M059J (cell line): ENCODE data around the gene EPN1. TPM values are rescaled to one million over a fixed set of nuclear protein-coding genes. Genes with fewer than 3 reads are reported as not detected.
"Not testable (repeated sequence)": the region's sequence is repeated elsewhere in the genome, so short reads cannot be mapped to it uniquely, and the experiment has no call there.

Experiments used
- DNase-seq: peaks from one replicate; pipeline ENCODE4 v3.0.0-alpha.2; 2012; ENCODE audit warnings: low read depth
- total RNA-seq: library from RNA; depleted of rRNA; stranded (reverse); fragments of >200 nt; shearing (Covaris generic); gene quantifications from 2 replicates; pipeline ENCODE4 v1.2.3, GENCODE V29; 2014; rRNA removed

The EPN1 gene
- total RNA-seq, 1 experiment from 2014 or later = 102 TPM

GRCh38 chr19:55720214-55720746, 45.3 kb downstream of the EPN1 start:
- DNase-seq = no peak

GRCh38 chr19:55720801-55721200, 45.8 kb downstream of the EPN1 start:
- DNase-seq = no peak

- DNase-seq = no peak
Observed at GRCh38 chr19:55723491-55723890, 48.5 kb downstream of the EPN1 start.

GRCh38 chr19:55730378-55730777, 55.4 kb downstream of the EPN1 start:
- DNase-seq = not testable (repeated sequence)

- DNase-seq = no peak
Observed at GRCh38 chr19:55738302-55738701, 63.3 kb downstream of the EPN1 start, which contains the start of gene NLRP9. Gene NLRP9 (minus strand): TSS chr19:55738402. CDS start chr19:55738374, 28 bp downstream.

GRCh38 chr19:55750715-55751114, 75.7 kb downstream of the EPN1 start:
- no peak for DNase-seq

- DNase-seq = no peak
Observed at GRCh38 chr19:55753401-55753800, 78.4 kb downstream of the EPN1 start.

- not testable (repeated sequence) for DNase-seq
Observed at GRCh38 chr19:55756808-55757207, 81.8 kb downstream of the EPN1 start.

- not testable (repeated sequence) for DNase-seq
Observed at GRCh38 chr19:55758797-55759196, 83.8 kb downstream of the EPN1 start, which contains the start of gene RFPL4A. Gene RFPL4A (plus strand): TSS chr19:55759097. CDS start chr19:55761801, 2,704 bp downstream.

Other genes with a start within 250 kb of the EPN1 start
- not detected in 2 replicates for gene SHISA7, start 231.9 kb upstream of the EPN1 start, total RNA-seq
- gene ISOC2, start 213.6 kb upstream of the EPN1 start, total RNA-seq = 123 and 134 TPM in 2 replicates
- gene C19orf85, start 210.5 kb upstream of the EPN1 start, total RNA-seq = not detected in 2 replicates
- gene ZNF628, start 198.6 kb upstream of the EPN1 start, total RNA-seq = 8.8 and 13.9 TPM in 2 replicates
- gene NAT14, start 190.0 kb upstream of the EPN1 start, total RNA-seq = 14.4 and 26.1 TPM in 2 replicates
- gene SSC5D, start 186.8 kb upstream of the EPN1 start, total RNA-seq = 1.8 and 7.2 TPM in 2 replicates
- gene SBK2, start 138.1 kb upstream of the EPN1 start, total RNA-seq = 0.20 TPM in 1 of 2 replicates, not detected in the other
- not detected in 2 replicates for gene SBK3, start 129.7 kb upstream of the EPN1 start, total RNA-seq
- 1.6 and 4.3 TPM in 2 replicates for gene ZNF579, start 94.4 kb upstream of the EPN1 start, total RNA-seq
- gene FIZ1, start 75.7 kb upstream of the EPN1 start, total RNA-seq = 0.81 and 6.3 TPM in 2 replicates
- gene ZNF524, start 74.9 kb upstream of the EPN1 start, total RNA-seq = 11.7 and 14.7 TPM in 2 replicates
- 1.4 and 2.5 TPM in 2 replicates for gene ZNF865, start 69.6 kb upstream of the EPN1 start, total RNA-seq
- 2.2 and 5.1 TPM in 2 replicates for gene ZNF784, start 50.7 kb upstream of the EPN1 start, total RNA-seq
- gene ZNF580, start 34.2 kb upstream of the EPN1 start, total RNA-seq = 18.2 and 20.9 TPM in 2 replicates
- 12.6 and 15.9 TPM in 2 replicates for gene ZNF581, start 31.6 kb upstream of the EPN1 start, total RNA-seq
- gene CCDC106, start 27.0 kb upstream of the EPN1 start, total RNA-seq = 4.9 and 5.1 TPM in 2 replicates
- gene U2AF2, start 20.2 kb upstream of the EPN1 start, total RNA-seq = 140 and 148 TPM in 2 replicates
- not detected in 2 replicates for gene NLRP9, start 63.2 kb downstream of the EPN1 start, total RNA-seq
- gene RFPL4A, start 83.9 kb downstream of the EPN1 start, total RNA-seq = not detected in 2 replicates
- not detected in 2 replicates for gene RFPL4AL1, start 93.9 kb downstream of the EPN1 start, total RNA-seq
- 2.4 and 4.4 TPM in 2 replicates for gene NLRP11, start 156.8 kb downstream of the EPN1 start, total RNA-seq
- 0.05 TPM in 1 of 2 replicates, not detected in the other for gene NLRP4, start 161.3 kb downstream of the EPN1 start, total RNA-seq